Epithelial cell of proximal tubule (primary cell): ENCODE measurements around the gene ALB. TPM values are rescaled to one million over a fixed set of nuclear protein-coding genes. Genes with fewer than 3 reads are reported as not detected.

Experiments
- DNase-seq: peaks from one replicate; pipeline ENCODE4 v3.0.0-alpha.2; 2011; ENCODE audit warnings: low read depth
- H3K4me3 ChIP-seq: 2 replicates; pipeline ENCODE4 v1.5.1; 2011; ENCODE audit warnings: low read depth, mild to moderate bottlenecking, low read length
- total RNA-seq: library from RNA; depleted of rRNA; stranded (reverse); fragments of >200 nt; gene quantifications from 2 replicates; pipeline ENCODE4 v1.2.3, GENCODE V29; 2015
- TF ChIP-seq, protein P1 (sequence below): conservative IDR thresholded peaks from 2 replicates; pipeline ENCODE4 v1.5.1; 2012; ENCODE audit warnings: low read depth, mild to moderate bottlenecking, low read length

The ALB gene
- total RNA-seq, 1 donor from 2014 or later = not detected

- H3K4me3 ChIP-seq = no peak overlapping the region
- TF ChIP-seq, protein P1, sequence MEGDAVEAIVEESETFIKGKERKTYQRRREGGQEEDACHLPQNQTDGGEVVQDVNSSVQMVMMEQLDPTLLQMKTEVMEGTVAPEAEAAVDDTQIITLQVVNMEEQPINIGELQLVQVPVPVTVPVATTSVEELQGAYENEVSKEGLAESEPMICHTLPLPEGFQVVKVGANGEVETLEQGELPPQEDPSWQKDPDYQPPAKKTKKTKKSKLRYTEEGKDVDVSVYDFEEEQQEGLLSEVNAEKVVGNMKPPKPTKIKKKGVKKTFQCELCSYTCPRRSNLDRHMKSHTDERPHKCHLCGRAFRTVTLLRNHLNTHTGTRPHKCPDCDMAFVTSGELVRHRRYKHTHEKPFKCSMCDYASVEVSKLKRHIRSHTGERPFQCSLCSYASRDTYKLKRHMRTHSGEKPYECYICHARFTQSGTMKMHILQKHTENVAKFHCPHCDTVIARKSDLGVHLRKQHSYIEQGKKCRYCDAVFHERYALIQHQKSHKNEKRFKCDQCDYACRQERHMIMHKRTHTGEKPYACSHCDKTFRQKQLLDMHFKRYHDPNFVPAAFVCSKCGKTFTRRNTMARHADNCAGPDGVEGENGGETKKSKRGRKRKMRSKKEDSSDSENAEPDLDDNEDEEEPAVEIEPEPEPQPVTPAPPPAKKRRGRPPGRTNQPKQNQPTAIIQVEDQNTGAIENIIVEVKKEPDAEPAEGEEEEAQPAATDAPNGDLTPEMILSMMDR = no peak
- no peak for DNase-seq
These were observed 35.9 kb downstream of the ALB start for GRCh38 chr4:73439991-73440390.

DNA sequence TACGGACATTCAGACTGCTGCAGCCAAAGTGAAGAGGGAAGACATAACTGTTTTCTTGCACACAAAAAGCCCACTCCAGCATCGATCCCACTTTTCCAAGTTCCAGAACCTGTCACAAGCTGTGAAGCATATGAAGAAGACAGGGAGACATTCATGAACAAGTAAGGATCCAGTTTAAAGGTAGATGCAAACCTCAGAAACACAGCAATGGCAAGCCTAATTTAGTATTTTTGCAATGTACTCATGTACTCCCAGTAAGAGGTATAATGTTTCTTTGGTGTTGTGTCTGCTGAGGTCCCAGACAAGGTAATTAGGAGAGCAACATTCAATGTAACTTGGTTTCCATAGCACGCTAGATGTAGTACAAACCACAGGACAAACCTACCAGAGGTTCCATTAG, 36.6 kb downstream of the ALB start:
- no peak overlapping the region for H3K4me3 ChIP-seq
- DNase-seq = no peak
- TF ChIP-seq, protein P1 = no peak

GRCh38 chr4:73442275-73442674, 38.2 kb downstream of the ALB start:
- TF ChIP-seq, protein P1 = no peak
- H3K4me3 ChIP-seq = no peak overlapping the region

GRCh38 chr4:73443224-73443623, 39.1 kb downstream of the ALB start:
- no peak for DNase-seq
- H3K4me3 ChIP-seq = no peak overlapping the region
- TF ChIP-seq, protein P1 = no peak

More at GRCh38 chr4:73442275-73442674, 38.2 kb downstream of the ALB start:
- DNase-seq = no peak

- DNase-seq = no peak
- no peak overlapping the region for H3K4me3 ChIP-seq
- TF ChIP-seq, protein P1 = no peak
These were observed 41.6 kb downstream of the ALB start for GRCh38 chr4:73445383-73446335.

DNA sequence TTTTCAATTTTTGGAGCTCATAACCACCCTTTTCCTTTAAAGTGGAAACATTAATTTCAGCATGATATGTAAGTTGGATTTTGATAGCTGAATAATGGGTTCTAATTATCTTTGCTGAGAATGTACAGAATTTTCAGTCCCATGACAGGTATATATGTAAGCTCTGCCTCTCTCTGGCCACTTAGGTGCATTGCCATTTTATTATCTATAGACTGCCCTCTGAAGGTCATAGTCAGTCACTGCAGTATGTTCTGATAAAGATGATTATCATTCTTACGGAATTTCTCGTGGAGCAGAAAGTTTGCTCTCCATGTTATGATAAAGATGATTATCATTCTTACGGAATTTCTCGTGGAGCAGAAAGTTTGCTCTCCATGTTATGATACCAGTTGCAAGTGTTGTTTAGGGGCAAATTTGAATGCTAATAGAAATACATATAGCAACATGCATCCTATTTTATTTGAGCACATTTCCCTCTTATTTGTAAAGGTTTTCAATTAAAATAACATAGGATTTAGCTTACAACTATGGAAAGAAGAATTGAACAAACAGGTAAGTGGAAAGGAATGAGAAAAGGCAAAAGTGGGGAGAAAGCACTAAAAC, 42.4 kb downstream of the ALB start:
- H3K4me3 ChIP-seq = no peak overlapping the region
- TF ChIP-seq, protein P1 = peak; percentile 92
- DNase-seq = peak; percentile 20
